HT-29 (cell line): ENCODE measurements around the gene RGL2. TPM values are rescaled to one million over a fixed set of nuclear protein-coding genes. Genes with fewer than 3 reads are reported as not detected.
"Not testable (repeated sequence)": the region's sequence is repeated elsewhere in the genome, so short reads cannot be mapped to it uniquely, and the experiment has no call there.

ENCODE experiments used
- DNase-seq: peaks from one replicate; pipeline ENCODE4 v3.0.0-alpha.2; 2015; ENCODE audit warnings: low spot score
- total RNA-seq: library from RNA; depleted of rRNA; stranded (reverse); fragments of >200 nt; shearing (Covaris generic); gene quantifications from 2 replicates; pipeline ENCODE4 v1.2.3, GENCODE V29; 2014; rRNA removed

RGL2 gene
- 38.2 and 42.6 TPM in 2 replicates for total RNA-seq

DNA sequence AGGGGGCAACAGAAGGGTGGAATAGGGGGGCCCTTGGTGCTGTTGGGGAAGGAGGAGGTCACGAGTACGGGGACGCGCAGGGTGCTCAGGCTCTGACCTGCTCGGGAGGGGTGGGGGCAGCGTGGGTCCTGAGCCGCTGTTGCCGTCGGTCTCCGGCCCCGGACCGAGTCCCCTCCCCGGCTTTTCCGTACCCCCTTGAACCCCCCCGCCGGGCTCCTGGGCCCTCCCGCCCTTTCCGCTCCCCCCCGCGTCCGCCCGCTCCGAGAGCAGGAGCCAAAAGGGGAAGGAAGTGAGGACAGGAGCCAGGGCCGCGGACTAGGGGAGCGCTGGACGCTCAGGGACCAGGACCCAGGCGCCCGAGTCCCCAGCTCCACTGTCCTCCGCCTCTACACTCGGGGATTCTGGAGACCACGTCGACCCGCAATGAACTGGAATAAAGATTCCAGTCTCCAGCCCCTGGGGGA, at the start of gene RGL2:
Gene RGL2, minus strand, starts transcription at position 170 of the 464 bp plus-strand sequence. CDS start 332 bp downstream, outside the sequence.
- DNase-seq: no peak

GRCh38 chr6:33347816-33348215, 49.1 kb upstream of the RGL2 start:
- DNase-seq: no peak

DNA sequence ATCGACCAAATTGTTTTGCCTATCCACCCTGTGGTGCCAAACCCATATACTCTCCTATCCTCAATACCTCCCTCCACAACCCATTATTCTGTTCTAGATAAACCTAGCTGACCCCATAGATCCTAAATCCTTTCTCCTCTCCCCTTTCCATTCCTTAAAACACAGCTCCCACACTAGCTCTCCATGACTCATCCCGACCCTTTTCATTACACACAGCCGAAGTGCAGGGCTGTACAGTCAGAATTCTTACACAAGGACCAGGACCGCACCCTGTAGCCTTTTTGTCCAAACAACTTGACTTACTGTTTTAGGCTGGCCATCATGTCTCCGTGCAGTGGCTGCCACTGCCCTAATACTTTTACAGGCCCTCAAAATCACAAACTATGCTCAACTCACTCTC, 48.2 kb upstream of the RGL2 start:
- DNase-seq: not testable (repeated sequence)

DNA sequence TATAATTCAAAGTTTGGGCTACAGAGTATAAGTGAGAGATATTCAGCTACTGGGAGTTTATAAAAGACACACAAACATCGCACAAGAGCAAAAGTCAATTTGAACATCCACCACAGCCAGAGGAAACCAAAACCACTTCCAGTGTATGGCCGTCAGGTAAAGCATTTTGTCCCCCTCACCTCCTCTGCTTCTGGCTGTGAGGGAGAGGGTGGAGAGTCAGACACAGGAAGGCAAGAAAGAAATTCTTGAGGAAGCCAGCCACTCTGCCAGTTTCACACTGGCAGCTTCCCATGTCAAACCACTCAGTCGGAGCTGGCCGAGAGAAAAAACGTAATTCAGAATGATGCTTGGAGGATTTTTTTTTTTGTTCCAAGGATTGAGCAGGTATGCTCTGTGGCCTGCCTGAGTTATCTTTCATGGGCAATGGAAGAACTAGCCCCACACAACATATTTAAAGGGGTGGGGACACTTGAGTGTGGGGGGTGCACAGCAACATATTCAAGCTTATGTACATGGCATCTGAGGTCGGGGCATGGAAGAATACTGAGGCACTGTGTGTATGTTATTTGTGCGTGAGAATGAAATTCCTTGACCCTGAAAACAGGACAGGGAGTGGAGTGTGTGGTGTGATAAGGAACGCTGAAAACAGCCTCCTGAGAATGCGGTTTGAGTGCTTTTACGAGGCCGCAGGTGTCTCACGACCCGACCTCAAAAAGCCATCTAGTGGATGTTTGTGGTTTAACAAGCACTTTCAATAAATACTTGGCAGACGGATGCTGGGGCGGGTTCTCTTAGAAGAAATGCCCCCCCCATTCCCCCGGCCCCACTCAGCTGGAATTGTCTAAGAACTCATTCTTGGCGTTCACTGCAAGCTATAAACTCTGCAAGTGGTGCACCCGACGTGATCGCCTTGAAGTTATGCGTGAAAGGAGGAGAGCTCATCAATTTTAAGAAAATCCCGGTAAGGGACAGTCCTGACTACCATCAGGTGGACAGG, 46.3 kb upstream of the RGL2 start:
- DNase-seq: peak; percentile 93

- DNase-seq: no peak
These were observed 45.3 kb upstream of the RGL2 start for GRCh38 chr6:33343953-33344611.

DNA sequence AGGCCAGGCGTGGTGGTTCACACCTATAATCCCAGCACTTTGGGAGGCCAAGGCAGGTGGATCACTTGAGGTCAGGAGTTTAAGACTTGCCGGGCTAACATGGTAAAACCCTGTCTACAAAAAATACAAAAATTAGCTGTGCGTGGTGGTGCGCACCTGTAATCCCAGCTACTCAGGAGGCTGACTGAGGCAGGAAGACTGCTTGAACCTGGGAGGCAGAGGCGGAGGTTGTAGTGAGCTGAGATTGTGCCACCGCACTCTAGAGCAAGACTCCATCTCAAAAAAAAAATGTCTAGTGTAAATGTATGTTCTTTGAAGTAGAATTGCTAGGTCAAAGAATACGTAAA, 44.8 kb upstream of the RGL2 start:
- not testable (repeated sequence) for DNase-seq

GRCh38 chr6:33339193-33339592, 40.5 kb upstream of the RGL2 start:
- DNase-seq: no peak

GRCh38 chr6:33336495-33336894, 37.8 kb upstream of the RGL2 start:
- DNase-seq: no peak

DNA sequence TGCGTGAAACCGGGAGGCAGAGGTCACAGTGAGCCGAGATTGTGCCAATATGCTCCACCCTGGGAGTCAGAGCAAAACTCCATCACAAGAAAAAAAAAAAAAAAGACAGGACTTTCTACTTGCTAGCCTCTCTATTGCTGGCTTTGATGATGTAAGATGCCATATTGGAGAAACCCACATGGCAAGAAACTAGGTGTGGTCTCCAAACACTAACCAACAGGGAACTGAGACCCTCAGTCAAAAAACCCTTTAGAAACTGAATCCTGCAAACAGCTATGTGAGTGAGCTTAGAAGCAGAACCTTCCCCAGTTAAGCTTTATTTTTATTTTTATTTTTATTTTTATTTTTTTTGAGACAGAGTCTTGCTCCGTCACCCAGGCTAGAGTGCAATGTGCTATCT, 37.2 kb upstream of the RGL2 start:
- no peak for DNase-seq

DNA sequence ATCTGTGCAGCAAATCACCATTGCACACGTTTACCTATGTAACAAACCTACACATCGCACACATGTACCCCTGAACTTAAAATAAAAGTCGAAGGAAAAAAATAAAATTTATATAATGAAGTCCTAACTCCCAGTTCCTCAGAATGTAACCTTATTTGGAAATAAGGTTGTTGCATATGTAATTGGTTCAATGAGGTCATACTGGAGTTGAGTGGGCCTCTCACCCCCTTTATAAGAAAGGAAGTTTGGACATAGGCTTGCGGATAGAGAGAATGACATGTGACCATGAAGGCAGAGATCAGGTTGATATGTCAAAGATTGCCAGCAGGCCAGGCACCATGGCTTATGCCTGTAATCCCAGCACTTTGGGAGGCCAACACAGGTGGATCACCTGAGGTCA, 34.9 kb upstream of the RGL2 start:
- no peak for DNase-seq

- no peak for DNase-seq
These were observed 32.0 kb upstream of the RGL2 start for GRCh38 chr6:33330736-33331135.

GRCh38 chr6:33329058-33329457, 30.3 kb upstream of the RGL2 start:
- DNase-seq: no peak

GRCh38 chr6:33324125-33324524, 25.4 kb upstream of the RGL2 start:
- no peak for DNase-seq

DNA sequence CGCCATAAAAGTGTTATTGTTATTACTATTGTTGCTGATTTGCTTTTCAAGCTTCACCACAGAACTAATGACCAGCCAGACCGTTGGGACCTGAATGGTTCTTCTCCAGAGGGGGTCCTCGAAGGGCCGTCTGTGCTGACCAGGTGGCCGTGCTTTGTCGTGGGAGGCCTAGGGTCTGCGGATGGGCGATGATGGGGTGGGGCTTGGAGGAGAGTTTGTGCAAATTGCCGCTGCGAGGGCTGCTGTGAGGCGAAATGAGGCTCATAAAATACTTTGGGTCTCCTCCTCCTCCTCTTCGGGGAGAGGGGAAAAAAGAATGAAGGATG, 24.8 kb upstream of the RGL2 start:
- DNase-seq: no peak

DNA sequence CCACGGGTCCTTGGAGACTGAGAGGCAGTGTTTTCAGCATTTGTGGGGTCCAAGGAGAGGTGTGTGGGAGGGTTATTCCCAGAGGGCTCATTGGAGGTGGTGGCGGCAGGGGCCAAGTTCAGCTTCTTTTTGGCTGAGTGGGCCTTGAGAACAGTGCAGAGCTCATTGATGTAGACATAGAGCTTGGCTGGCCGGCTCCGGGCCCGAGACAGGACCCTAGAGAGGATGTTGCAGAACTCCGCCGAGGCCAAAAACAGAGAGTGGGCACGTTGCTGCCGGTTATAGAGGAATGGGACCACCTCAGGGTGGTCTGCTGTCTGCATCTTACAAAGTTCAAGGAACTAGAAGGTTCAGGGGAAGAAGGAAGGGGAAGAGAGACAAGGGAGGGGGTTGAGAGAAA, 22.5 kb upstream of the RGL2 start:
- no peak for DNase-seq

DNA sequence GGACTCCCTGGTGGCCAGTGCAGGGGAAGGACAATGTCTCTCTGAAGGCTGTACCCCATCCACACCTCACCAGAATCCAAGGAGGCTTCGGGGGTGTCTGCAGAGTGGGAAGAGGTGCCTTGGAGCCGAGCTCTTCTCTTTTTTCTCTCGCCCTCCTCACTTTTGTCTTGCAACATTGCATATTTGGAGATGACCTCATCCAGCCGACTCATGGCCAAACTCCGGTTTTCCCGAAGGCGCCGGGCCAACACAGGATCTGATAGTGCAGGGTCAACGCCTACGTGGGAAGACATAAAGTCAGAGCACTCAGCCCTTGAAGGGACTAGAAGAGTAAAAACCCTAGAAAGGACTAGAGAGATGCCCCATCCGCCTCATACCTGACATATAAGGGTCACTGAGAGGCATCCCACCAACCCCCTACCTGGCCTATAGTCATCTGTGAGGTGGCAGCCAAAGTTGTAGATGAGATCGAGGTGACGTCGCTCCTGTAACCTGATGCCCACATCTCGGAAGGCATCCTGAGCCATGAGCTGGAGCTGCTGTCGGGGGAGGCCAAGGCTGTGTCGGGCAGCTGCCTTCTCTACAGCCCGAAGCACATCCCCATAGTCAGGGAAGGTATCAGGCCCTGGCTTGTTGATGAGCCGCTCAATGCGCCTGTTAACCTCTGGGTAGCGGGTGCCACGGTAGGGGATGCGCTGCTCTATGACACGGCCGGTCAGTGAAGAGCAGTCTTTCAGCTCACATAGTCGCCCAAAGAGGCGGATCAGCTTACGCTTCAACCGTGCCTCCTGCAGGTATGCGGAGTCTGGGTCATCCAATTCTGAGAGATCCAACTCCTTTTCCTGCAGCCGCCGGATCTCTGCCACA, 21.8 kb upstream of the RGL2 start:
- DNase-seq: no peak

DNA sequence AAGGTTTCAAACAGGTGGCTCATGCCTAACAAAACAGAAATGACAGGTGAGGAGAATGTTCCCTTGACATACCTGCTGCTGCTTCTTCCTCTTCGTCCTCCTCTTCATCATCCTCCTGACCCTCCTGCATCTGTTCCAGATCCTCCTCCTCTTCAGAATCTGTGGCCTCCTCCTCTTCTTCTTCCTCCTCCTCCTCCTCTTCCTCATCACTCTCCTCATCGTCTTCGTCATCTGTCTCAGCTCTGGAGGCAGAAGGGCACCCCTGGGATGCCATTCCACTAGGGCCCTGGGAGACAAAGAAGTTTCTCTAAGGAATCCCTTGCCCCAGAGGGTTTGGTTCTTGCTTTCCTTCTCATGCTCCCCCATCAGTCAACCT, 21.2 kb upstream of the RGL2 start:
- DNase-seq: no peak

- DNase-seq: no peak
These were observed 19.8 kb upstream of the RGL2 start for GRCh38 chr6:33318426-33319073.

DNA sequence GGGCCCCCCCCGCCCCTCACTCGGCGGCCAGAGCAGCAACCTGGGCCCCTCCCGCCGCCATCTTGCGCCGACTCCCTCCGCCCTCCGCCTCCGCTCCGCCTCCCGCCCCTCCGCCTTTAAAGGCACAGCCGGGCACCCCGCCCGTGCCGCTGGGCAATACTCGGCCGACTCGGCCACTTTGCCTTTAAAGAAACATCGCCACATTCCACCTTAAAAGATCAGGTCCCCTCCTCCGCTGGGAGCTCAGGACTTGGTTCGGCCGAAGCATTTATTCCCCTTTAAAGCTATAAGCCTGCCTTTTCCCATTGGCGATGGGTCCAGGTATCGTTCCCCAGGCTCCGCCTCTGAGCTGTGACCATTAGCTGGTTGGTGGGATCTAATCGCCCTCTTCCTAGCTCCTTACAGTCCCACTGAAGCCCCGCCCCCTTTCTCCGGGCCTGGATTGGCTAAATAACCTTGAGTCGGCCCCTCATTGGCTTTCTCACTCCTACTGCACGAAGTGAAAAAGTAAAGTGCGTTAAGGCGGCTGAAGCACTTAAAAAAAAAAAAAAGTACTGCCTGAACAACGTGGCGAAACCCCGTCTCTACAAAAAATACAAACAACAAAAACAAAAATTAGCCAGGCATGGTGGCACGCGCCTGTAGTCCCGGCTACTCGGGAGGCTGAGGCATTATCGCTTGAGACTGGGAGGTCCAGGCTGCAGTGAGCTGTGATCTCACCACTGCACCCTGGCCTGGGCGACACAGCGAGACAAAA, 19.1 kb upstream of the RGL2 start, which contains the start of gene ZBTB22:
Gene ZBTB22, minus strand, starts transcription at position 76 of the 757 bp plus-strand sequence. CDS start 828 bp downstream, outside the sequence.
- DNase-seq: peak; percentile 99

DNA sequence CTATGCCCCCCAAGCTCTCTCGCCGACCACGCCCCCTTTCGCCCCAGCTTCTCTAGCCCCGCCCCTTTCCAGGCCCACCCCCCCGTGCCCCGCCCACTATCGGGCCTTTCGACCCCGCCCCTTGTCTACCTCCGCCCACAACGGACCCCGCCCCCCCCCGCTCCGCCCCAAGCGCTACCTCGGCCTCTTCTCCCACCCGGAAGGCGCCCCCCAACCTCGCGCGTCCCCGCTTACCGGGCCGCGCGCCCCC, 18.6 kb upstream of the RGL2 start:
- no peak for DNase-seq
